Left ventricle myocardium inferior (tissue), 1 donor: ENCODE results near the gene GRIK1. TPM values are rescaled to one million over a fixed set of nuclear protein-coding genes. Genes with fewer than 3 reads are reported as not detected.

Experiments
- DNase-seq: peaks from one replicate; pipeline ENCODE4 v3.0.0-alpha.2; 2020
- H3K27ac ChIP-seq: fragments of 200-600 bp; replicated peaks from 2 replicates; pipeline ENCODE4 v1.8.0; 2021
- H3K27me3 ChIP-seq: fragments of 200-600 bp; 2 replicates; pipeline ENCODE4 v1.8.0; 2021; ENCODE audit warnings: low read depth
- H3K36me3 ChIP-seq: fragments of 200-600 bp; 2 replicates; pipeline ENCODE4 v1.8.0; 2021
- H3K4me1 ChIP-seq: fragments of 200-600 bp; 2 replicates; pipeline ENCODE4 v1.8.0; 2021
- H3K4me3 ChIP-seq: fragments of 200-600 bp; 2 replicates; pipeline ENCODE4 v1.8.0; 2021; ENCODE audit warnings: mild to moderate bottlenecking, moderate library complexity
- H3K9me3 ChIP-seq: fragments of 200-600 bp; replicated peaks from 2 replicates; pipeline ENCODE4 v1.8.0; 2021
- CTCF ChIP-seq: fragments of 200-600 bp; IDR thresholded peaks from 2 replicates; pipeline ENCODE4 v1.8.0; 2021; ENCODE audit warnings: antibody characterized with exemption, mild to moderate bottlenecking, borderline replicate concordance
- intact Hi-C: fragments of 100-400 bp; cut with micrococcal nuclease; formaldehyde crosslinking; loops from one replicate; pipeline ENCODE4 v1.11.0; 2022
- total RNA-seq: library from RNA; stranded (reverse); fragmentation: NEBNext Ultra II Directional; extraction: Animal tissue kit (Norgen Biotek cat#: 25700); gene quantifications from one replicate; pipeline ENCODE4 v1.2.1, GENCODE V29; 2021
- donor health status: DM: no; HTN: yes; CAD: no; lungs with severe emphysema.

Gene GRIK1
- total RNA-seq, 1 donor from 2014 or later: not detected

GRCh38 chr21:29826386-29826785 is 113.4 kb downstream of the GRIK1 start:
- TF ChIP-seq CTCF: no peak
- H3K27ac ChIP-seq: no peak overlapping the region
- intact Hi-C loops: no loop called here
- H3K36me3 ChIP-seq: no peaks in the 10 kb centered on the region
- H3K27me3 ChIP-seq: no peaks in the 10 kb centered on the region
- peaks cover 17% of the 10 kb centered on the region for H3K9me3 ChIP-seq
- no peaks in the 10 kb centered on the region for H3K4me1 ChIP-seq
- no peak overlapping the region for H3K4me3 ChIP-seq
- DNase-seq: no peak

GRCh38 chr21:29825936-29826335 is 113.9 kb downstream of the GRIK1 start:
- Histone ChIP-seq H3K36me3 (no peaks in the 10 kb centered on the region), H3K27ac (no peak overlapping the region), H3K27me3 (no peaks in the 10 kb centered on the region), H3K4me3 (no peak overlapping the region), H3K9me3 (peaks cover 17% of the 10 kb centered on the region), H3K4me1 (no peaks in the 10 kb centered on the region)
- no peak for TF ChIP-seq CTCF
- intact Hi-C loops: no loop called here
- no peak for DNase-seq

GRCh38 chr21:29825345-29825744 is 114.5 kb downstream of the GRIK1 start:
- Histone ChIP-seq H3K36me3 (no peaks in the 10 kb centered on the region), H3K4me3 (no peak overlapping the region)
- no peak for TF ChIP-seq CTCF

GRCh38 chr21:29822064-29822463 is 117.7 kb downstream of the GRIK1 start:
- intact Hi-C loops: no loop called here

More at GRCh38 chr21:29825345-29825744, 114.5 kb downstream of the GRIK1 start:
- no peaks in the 10 kb centered on the region for H3K27me3 ChIP-seq
- intact Hi-C loops: no loop called here
- no peaks in the 10 kb centered on the region for H3K4me1 ChIP-seq
- peaks cover 17% of the 10 kb centered on the region for H3K9me3 ChIP-seq
- DNase-seq: no peak
- H3K27ac ChIP-seq: no peak overlapping the region

GRCh38 chr21:29821230-29821629 is 118.6 kb downstream of the GRIK1 start:
- Histone ChIP-seq H3K27ac (no peak overlapping the region), H3K27me3 (no peaks in the 10 kb centered on the region), H3K36me3 (no peaks in the 10 kb centered on the region), H3K9me3 (no peaks in the 10 kb centered on the region), H3K4me1 (no peaks in the 10 kb centered on the region), H3K4me3 (no peak overlapping the region)
- no peak for DNase-seq
- intact Hi-C loops: no loop called here
- no peak for TF ChIP-seq CTCF

More at GRCh38 chr21:29822064-29822463, 117.7 kb downstream of the GRIK1 start:
- Histone ChIP-seq H3K9me3 (peaks cover 3% of the 10 kb centered on the region), H3K4me1 (no peaks in the 10 kb centered on the region), H3K4me3 (no peak overlapping the region), H3K27ac (no peak overlapping the region), H3K27me3 (no peaks in the 10 kb centered on the region), H3K36me3 (no peaks in the 10 kb centered on the region)
- no peak for DNase-seq
- TF ChIP-seq CTCF: no peak
